ENCODE results near the gene TMEM40.
"Not testable (repeated sequence)": the region's sequence is repeated elsewhere in the genome, so short reads cannot be mapped to it uniquely, and the experiment has no call there.

TMEM40 gene

GRCh38 chr3:12775970-12776369 is 16.9 kb upstream of the TMEM40 start:
- H3K4me1 ChIP-seq (ENCODE audit: control insufficient read depth, insufficient read depth, low read length); H3K27ac ChIP-seq (ENCODE audit: extremely low read depth, low read depth, low read length); CTCF ChIA-PET; H3K36me3 ChIP-seq (ENCODE audit: control insufficient read depth in 2 of 2, insufficient read depth in 1 of 2, low read length in 2 of 2); H3K4me3 ChIP-seq (ENCODE audit: low read depth, low read length); H3K9me3 ChIP-seq (ENCODE audit: control insufficient read depth, insufficient read depth, low read depth, low read length): not testable (repeated sequence)
- POLR2A ChIA-PET = interaction anchor here (0.7 kb wide), 1 partner anchor 893 kb away, joined by 3 read pairs; no protein-coding TSS in a partner anchor
- TF ChIP-seq PRDM1 (tag by site-specific recombination; IDR thresholded peaks at IDR 0.05) = peak; percentile 60; the same call in 1 of the 2 replicates

DNA sequence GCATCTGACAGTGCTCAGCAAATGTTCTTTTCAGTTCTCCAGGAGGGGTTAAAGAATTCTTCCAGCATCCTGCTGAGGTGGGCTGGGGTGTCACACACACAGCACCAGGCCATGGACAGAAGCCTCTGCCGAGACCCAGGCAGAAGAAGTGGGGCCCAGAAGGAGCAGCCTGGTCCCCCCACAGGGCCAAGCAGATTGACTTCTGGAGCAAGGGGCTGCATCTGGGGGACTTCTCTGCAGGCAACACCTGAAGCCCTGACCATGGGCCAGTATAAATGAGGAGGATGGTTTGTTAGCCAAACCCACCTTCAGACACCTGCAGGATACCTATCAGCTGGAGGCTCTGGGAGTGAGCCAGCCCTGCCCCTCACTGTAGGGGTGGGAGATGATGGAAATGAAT is 16.2 kb upstream of the TMEM40 start:
- H3K36me3 ChIP-seq (ENCODE audit: control insufficient read depth in 2 of 2, insufficient read depth in 1 of 2, low read length in 2 of 2) = no peaks in the 10 kb centered on the region
- CTCF ChIA-PET = no interaction called here
- no peaks in the 10 kb centered on the region for H3K4me1 ChIP-seq (ENCODE audit: control insufficient read depth, insufficient read depth, low read length)
- H3K9me3 ChIP-seq (ENCODE audit: control insufficient read depth, insufficient read depth, low read depth, low read length) = no peaks in the 10 kb centered on the region
- H3K27ac ChIP-seq (ENCODE audit: extremely low read depth, low read depth, low read length) = no peak overlapping the region
- no peak for TF ChIP-seq ZNF426 (tag by site-specific recombination; IDR thresholded peaks at IDR 0.05)
- no peak for TF ChIP-seq ELK4 (IDR thresholded peaks at IDR 0.05; ENCODE audit: borderline replicate concordance, low read depth, low read length)
- no peak for TF ChIP-seq GFI1B (tag by site-specific recombination; IDR thresholded peaks at IDR 0.05)
- no peak for TF ChIP-seq ZBTB10 (tag by site-specific recombination; IDR thresholded peaks at IDR 0.05)
- no peak for TF ChIP-seq HOXD13 (CRISPR knock-in tag; IDR thresholded peaks at IDR 0.05; ENCODE audit: borderline replicate concordance)
- no peak for TF ChIP-seq ZNF830 (tag by site-specific recombination; IDR thresholded peaks at IDR 0.05; ENCODE audit: low read depth)
- no peak for TF ChIP-seq HOXA7 (CRISPR knock-in tag; IDR thresholded peaks at IDR 0.05; ENCODE audit: borderline replicate concordance)
- TF ChIP-seq, protein P1, sequence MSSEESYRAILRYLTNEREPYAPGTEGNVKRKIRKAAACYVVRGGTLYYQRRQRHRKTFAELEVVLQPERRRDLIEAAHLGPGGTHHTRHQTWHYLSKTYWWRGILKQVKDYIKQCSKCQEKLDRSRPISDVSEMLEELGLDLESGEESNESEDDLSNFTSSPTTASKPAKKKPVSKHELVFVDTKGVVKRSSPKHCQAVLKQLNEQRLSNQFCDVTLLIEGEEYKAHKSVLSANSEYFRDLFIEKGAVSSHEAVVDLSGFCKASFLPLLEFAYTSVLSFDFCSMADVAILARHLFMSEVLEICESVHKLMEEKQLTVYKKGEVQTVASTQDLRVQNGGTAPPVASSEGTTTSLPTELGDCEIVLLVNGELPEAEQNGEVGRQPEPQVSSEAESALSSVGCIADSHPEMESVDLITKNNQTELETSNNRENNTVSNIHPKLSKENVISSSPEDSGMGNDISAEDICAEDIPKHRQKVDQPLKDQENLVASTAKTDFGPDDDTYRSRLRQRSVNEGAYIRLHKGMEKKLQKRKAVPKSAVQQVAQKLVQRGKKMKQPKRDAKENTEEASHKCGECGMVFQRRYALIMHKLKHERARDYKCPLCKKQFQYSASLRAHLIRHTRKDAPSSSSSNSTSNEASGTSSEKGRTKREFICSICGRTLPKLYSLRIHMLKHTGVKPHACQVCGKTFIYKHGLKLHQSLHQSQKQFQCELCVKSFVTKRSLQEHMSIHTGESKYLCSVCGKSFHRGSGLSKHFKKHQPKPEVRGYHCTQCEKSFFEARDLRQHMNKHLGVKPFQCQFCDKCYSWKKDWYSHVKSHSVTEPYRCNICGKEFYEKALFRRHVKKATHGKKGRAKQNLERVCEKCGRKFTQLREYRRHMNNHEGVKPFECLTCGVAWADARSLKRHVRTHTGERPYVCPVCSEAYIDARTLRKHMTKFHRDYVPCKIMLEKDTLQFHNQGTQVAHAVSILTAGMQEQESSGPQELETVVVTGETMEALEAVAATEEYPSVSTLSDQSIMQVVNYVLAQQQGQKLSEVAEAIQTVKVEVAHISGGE (tag by site-specific recombination; conservative IDR thresholded peaks at IDR 0.05; ENCODE audit: low read depth) = no peak
- no peak for TF ChIP-seq ZNF510 (tag by site-specific recombination; IDR thresholded peaks at IDR 0.05; ENCODE audit: insufficient replicate concordance)
- no peak for TF ChIP-seq ZNF292 (tag by site-specific recombination; IDR thresholded peaks at IDR 0.05; ENCODE audit: borderline replicate concordance, low read depth)
- no peak for TF ChIP-seq GLIS2 (tag by site-specific recombination; IDR thresholded peaks at IDR 0.05)
- no peak for TF ChIP-seq ZNF184 (tag by site-specific recombination; IDR thresholded peaks at IDR 0.05)
- no peak for TF ChIP-seq ZNF157 (tag by site-specific recombination; IDR thresholded peaks at IDR 0.05)
- TF ChIP-seq, protein P2, sequence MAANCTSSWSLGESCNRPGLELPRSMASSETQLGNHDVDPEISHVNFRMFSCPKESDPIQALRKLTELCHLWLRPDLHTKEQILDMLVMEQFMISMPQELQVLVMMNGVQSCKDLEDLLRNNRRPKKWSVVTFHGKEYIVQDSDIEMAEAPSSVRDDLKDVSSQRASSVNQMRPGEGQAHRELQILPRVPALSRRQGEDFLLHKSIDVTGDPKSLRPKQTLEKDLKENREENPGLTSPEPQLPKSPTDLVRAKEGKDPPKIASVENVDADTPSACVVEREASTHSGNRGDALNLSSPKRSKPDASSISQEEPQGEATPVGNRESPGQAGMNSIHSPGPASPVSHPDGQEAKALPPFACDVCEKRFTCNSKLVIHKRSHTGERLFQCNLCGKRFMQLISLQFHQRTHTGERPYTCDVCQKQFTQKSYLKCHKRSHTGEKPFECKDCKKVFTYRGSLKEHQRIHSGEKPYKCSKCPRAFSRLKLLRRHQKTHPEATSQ (tag by site-specific recombination; IDR thresholded peaks at IDR 0.05) = no peak
- no peak for TF ChIP-seq ZNF629 (tag by site-specific recombination; IDR thresholded peaks at IDR 0.05)
- no peak for TF ChIP-seq ZNF335 (tag by site-specific recombination; conservative IDR thresholded peaks at IDR 0.05)
- H3K4me3 ChIP-seq (ENCODE audit: low read depth, low read length) = no peak overlapping the region
- POLR2A ChIA-PET = no interaction called here

All from HEK293 (cell line).